GM12891 (cell line): Measurements from ENCODE around the gene FHIP1B.

Experiments
- POLR2A ChIP-seq: IDR thresholded peaks from 2 replicates; pipeline ENCODE4 v1.6.1; 2011; ENCODE audit warnings: low read depth, low read length, control low read depth
- POLR2AphosphoS5 ChIP-seq: IDR thresholded peaks from 2 replicates; pipeline ENCODE4 v1.6.1; 2011; ENCODE audit warnings: low read depth, low read length, control low read depth

DNA sequence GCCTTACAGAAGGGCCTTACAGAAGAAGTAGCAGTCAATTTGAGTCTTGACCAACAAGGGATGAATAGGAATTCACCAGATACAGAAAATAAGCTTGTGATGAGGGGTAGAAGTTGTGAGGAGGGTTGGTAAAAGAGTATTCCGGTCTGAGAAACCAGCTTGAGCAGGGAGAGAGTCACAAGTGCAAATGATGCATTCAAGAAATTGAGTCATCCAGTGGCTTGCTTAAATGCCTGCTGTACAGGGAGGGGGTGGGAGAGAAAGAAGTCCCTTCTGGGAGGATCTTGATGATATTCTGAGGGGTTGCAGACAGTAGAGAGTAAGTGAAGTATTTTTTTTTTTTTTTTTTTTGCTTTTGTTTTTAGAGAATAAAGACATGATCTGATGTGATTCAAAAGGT is 34.4 kb upstream of the FHIP1B start:
- TF ChIP-seq POLR2AphosphoS5: no peak
- TF ChIP-seq POLR2A: no peak
